Mucosa of descending colon (tissue), 3 donors: ENCODE measurements around the gene KLHL40. TPM values are rescaled to one million over a fixed set of nuclear protein-coding genes. Genes with fewer than 3 reads are reported as not detected.

Source experiments
- ATAC-seq: fragments of 200-7000 bp; cut with Tn5 transposase; one replicate; pipeline ENCODE4 v1.9.1; 2020; ENCODE audit warnings: mild to moderate bottlenecking, moderate library complexity
- DNase-seq, 3 donors: peaks; one replicate each; pipeline ENCODE4 v3.0.0-alpha.2; 2020
- H3K36me3 ChIP-seq: fragments of 200-600 bp; one replicate; pipeline ENCODE4 v1.8.0; 2021; ENCODE audit warnings: low read depth, mild to moderate bottlenecking
- H3K4me1 ChIP-seq: fragments of 200-600 bp; one replicate; pipeline ENCODE4 v1.8.0; 2021; ENCODE audit warnings: low read depth, mild to moderate bottlenecking
- H3K4me3 ChIP-seq: fragments of 200-600 bp; one replicate; pipeline ENCODE4 v1.8.0; 2021; ENCODE audit warnings: mild to moderate bottlenecking
- H3K9me3 ChIP-seq: fragments of 200-600 bp; one replicate; pipeline ENCODE4 v1.8.0; 2021; ENCODE audit warnings: mild to moderate bottlenecking
- intact Hi-C, 2 donors: fragments of 100-400 bp; cut with DNase I in 1 of 2; cut with micrococcal nuclease in 1 of 2; formaldehyde crosslinking; loops; one replicate each; pipeline versions ENCODE4 v1.11.0 to v1.11.1; 2022; cut with DNase I, micrococcal nuclease
- total RNA-seq, 3 donors: library from RNA; stranded (reverse); fragmentation: NEBNext Ultra II Directional in 2 of 3; extraction: Animal tissue kit (Norgen Biotek cat#: 25700) in 2 of 3; gene quantifications; one replicate each; pipeline versions ENCODE4 v1.2.1 to v1.2.4, GENCODE V29; 2021 to 2023
- TF ChIP-seq, protein P1 (sequence below): fragments of 200-600 bp; IDR thresholded peaks from one replicate; pipeline ENCODE4 v1.8.0; 2022; ENCODE audit warnings: antibody characterized with exemption, mild to moderate bottlenecking
- donor health status: DM: no; HTN: no; CAD: no; lungs with moderate emphysema.
- donor health status: DM: no; HTN: no; CAD: no.
- donor health status: DM: no; HTN: yes; CAD: no.

Gene KLHL40
- total RNA-seq, 3 donors from 2014 or later, result not detected

DNA sequence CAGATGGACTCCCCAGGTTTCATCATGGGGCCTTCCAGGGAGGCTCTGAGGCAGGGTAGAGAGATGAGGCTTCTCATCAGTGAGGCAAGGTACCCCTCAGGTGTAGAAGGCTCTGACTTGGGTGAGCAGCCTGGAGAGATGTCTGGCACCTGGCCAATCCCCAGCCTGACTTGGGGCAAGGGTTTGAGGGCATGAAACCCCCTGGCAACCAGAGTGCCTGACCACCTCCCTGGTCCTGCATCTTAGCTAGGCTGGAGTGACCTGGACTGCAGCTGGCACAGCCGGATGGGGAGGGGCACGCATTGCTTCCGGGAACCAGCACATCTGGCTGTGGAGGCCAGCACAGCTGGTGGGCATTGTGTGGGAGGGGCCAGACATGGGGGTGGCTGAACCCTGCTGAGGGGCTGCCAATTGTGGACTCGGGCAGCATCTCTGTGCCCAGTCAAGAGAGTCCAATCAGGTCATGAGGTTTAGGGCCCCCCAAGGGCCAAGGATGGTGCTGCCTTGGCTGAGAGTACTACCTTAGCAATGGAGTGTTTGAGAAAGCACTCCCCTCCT, 29.9 kb upstream of the KLHL40 start:
- Histone ChIP-seq H3K36me3 (no peaks in the 10 kb centered on the region), H3K4me3 (no peak overlapping the region), H3K4me1 (peaks cover 17% of the 10 kb centered on the region), H3K9me3 (no peaks in the 10 kb centered on the region)
- TF ChIP-seq, protein P1, sequence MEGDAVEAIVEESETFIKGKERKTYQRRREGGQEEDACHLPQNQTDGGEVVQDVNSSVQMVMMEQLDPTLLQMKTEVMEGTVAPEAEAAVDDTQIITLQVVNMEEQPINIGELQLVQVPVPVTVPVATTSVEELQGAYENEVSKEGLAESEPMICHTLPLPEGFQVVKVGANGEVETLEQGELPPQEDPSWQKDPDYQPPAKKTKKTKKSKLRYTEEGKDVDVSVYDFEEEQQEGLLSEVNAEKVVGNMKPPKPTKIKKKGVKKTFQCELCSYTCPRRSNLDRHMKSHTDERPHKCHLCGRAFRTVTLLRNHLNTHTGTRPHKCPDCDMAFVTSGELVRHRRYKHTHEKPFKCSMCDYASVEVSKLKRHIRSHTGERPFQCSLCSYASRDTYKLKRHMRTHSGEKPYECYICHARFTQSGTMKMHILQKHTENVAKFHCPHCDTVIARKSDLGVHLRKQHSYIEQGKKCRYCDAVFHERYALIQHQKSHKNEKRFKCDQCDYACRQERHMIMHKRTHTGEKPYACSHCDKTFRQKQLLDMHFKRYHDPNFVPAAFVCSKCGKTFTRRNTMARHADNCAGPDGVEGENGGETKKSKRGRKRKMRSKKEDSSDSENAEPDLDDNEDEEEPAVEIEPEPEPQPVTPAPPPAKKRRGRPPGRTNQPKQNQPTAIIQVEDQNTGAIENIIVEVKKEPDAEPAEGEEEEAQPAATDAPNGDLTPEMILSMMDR, result no peak
- intact Hi-C loops, result loop anchor here in 1 of 2 donors (10.0 kb wide), 1 partner anchor 89 kb away; no protein-coding TSS in a partner anchor
- ATAC-seq (no peak), DNase-seq (peak in 2 of 3 donors; percentile 26 to 61)

DNA sequence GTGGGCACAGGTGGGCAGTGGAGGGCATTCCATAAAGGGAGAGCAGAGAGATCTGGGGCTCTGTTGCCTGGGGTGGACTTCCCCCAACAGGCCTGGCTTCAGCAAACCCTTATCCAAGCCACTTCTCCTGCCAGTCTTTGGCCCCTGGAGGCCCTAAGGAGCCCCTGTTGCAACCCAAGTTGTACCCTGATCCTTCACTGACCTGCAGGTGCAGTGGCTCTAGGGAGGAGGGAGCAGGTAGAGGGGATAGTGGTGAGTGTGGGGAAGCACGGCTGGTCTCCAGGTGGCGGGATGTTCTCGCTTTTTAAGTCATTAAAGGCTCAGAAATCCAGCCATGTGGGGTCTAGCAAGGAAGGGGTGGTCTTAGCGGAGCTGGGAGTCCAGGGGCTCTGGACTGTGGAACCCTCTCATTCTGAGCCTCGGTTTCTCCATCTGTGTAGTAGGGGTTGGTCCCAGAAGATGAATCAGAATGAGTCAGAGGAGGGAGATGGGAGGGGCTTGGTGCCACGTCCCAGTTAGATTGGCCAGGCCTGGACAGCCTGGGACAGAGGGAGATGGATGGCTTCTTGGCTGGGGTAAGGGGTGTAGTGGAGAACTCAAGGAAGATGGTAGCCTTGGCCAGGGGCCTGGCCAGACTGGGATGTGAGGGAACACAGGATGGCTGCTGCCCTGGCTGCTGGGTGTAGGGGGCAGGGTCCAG, 29.2 kb upstream of the KLHL40 start:
- no peaks in the 10 kb centered on the region for H3K9me3 ChIP-seq
- H3K36me3 ChIP-seq, result no peaks in the 10 kb centered on the region
- no peak overlapping the region for H3K4me3 ChIP-seq
- peaks cover 17% of the 10 kb centered on the region for H3K4me1 ChIP-seq
- intact Hi-C loops, result loop anchor here in 1 of 2 donors (10.0 kb wide), 1 partner anchor 89 kb away; no protein-coding TSS in a partner anchor
- TF ChIP-seq, protein P1, result no peak
- no peak for ATAC-seq
- DNase-seq, result no peak

DNA sequence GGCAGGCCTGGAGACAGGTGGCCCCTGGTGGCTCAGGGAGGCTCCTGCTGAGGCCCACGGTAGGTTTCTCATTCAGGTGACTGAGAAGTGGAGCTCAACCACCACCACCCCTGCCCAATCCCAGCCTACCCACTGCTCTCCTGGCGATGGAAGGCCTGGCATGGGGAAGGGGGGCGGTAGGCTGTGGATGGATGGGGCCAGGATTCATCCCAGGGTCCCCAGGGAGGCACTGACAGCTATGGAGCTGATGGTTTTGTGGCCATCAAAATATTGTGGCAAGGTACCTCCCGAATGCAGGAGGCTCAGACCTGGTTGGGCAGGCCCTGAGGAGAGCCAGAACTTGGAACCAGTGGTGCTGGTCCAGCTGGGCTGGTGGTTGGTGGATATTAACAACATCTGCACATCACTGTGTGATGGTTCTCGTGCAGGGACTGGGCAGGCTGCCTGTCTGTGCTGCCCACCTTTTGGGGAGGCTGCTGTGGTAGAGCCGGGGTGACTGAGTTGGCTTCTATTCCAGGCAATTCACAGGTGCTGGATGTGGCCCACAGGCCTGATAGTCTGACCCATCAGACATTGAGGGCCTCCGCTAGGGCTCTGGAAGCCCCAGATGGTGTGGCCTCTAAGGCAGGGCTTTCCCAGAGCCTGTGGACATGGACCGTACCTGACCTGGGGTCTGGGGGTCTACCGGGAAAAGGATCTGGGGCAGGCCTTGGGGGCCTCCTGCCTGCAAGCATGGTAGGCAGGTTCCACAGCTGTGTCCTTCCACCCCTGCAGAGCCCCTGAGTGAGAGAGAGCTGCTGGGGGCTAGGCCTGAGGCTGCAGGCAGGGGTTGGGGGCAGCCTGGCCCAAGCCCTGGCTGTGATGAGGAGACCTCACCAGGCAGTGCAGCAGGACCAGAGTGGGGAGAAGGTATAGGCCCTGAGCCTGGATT, 28.4 kb upstream of the KLHL40 start:
- intact Hi-C loops, result loop anchor here in 1 of 2 donors (10.0 kb wide), 1 partner anchor 88 kb away; no protein-coding TSS in a partner anchor
- ATAC-seq (no peak), DNase-seq (no peak)
- Histone ChIP-seq H3K4me1 (peaks cover 15% of the 10 kb centered on the region), H3K4me3 (no peak overlapping the region), H3K36me3 (no peaks in the 10 kb centered on the region), H3K9me3 (no peaks in the 10 kb centered on the region)
- TF ChIP-seq, protein P1, result no peak

DNA sequence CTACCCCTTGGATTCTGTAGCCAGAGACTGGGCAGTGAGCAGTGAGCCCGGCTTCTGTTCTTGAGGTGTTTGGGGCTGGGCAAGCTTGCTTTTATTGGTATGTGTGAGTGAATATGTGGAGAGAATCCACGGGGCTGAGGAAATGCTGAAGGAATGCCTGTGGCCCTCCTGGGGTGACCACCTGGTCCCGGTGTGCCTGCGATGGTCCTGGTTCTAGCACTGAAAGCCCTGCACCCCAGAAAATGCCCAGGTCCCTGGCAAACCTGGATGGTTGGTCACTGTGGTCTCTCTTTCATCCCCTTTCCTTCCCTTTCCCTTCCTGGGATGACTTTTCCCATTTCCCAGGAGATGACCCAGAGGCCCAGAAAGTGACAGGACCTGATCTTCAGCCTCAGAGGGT, 27.7 kb upstream of the KLHL40 start:
- ATAC-seq (no peak), DNase-seq (no peak)
- Histone ChIP-seq H3K4me1 (peaks cover 8% of the 10 kb centered on the region), H3K36me3 (no peaks in the 10 kb centered on the region), H3K4me3 (no peak overlapping the region), H3K9me3 (no peaks in the 10 kb centered on the region)
- intact Hi-C loops, result loop anchor here in 1 of 2 donors (10.0 kb wide), 1 partner anchor 87 kb away; no protein-coding TSS in a partner anchor
- TF ChIP-seq, protein P1, result no peak

DNA sequence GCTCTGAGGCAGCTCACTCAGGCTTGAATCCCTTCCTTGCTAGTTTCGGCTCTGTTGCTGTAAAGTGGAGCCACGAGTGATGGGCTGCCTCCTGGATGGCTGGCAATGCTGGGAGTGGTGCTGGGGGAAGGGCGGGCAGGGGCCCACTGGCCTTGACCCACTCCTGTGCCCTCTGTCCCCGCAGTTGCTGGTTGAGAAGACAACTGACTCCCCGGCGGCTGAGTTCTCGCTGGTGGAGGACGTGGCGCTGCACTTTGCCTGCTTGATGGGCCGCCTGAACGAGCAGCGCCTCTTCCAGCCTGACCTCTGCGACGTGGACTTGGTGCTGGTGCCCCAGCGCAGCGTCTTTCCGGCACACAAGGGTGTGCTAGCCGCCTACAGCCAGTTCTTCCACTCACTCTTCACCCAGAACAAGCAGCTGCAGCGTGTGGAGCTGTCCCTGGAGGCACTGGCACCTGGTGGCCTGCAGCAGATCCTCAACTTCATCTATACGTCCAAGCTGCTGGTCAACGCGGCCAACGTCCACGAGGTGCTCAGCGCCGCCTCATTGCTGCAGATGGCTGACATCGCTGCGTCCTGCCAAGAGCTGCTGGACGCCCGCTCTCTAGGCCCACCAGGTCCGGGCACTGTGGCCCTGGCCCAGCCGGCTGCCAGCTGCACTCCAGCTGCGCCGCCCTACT, 27.1 kb upstream of the KLHL40 start:
- TF ChIP-seq, protein P1, result no peak
- DNase-seq, result no peak
- H3K36me3 ChIP-seq, result no peaks in the 10 kb centered on the region
- peaks cover 4% of the 10 kb centered on the region for H3K4me1 ChIP-seq
- no peak overlapping the region for H3K4me3 ChIP-seq
- no peaks in the 10 kb centered on the region for H3K9me3 ChIP-seq
- intact Hi-C loops, result loop anchor here in 1 of 2 donors (10.0 kb wide), 1 partner anchor 87 kb away; no protein-coding TSS in a partner anchor
- ATAC-seq, result no peak
